ENCODE data around the gene LGALS1. TPM values are rescaled to one million over a fixed set of nuclear protein-coding genes. Genes with fewer than 3 reads are reported as not detected.

The LGALS1 gene
- total RNA-seq, 2 donors from 2014 or later = 83.3 to 222 TPM

GRCh38 chr22:37627545-37627944 lies 47.9 kb upstream of the LGALS1 start:
- intact Hi-C loops (cut with DNase I) = no loop called here
- Histone ChIP-seq H3K36me3 (no peaks in the 10 kb centered on the region), H3K27me3 (no peaks in the 10 kb centered on the region), H3K27ac (peak overlapping the region; percentile 70), H3K9ac (ENCODE audit: low read depth in 2 of 2, low read length in 2 of 2) (peak overlapping the region; percentile 45 to 78), H3K4me1 (peaks cover 30% of the 10 kb centered on the region), H3K9me3 (no peaks in the 10 kb centered on the region), H3K4me3 (no peak overlapping the region)
- DNase-seq = no peak
- no peak for TF ChIP-seq CTCF (IDR thresholded peaks at IDR 0.05)

- Histone ChIP-seq H3K36me3 (no peaks in the 10 kb centered on the region), H3K9ac (ENCODE audit: low read depth in 2 of 2, low read length in 2 of 2) (no peak overlapping the region), H3K4me1 (peaks cover 31% of the 10 kb centered on the region), H3K4me3 (no peak overlapping the region), H3K27me3 (no peaks in the 10 kb centered on the region), H3K27ac (no peak overlapping the region), H3K9me3 (no peaks in the 10 kb centered on the region)
- TF ChIP-seq CTCF (IDR thresholded peaks at IDR 0.05) = no peak
- intact Hi-C loops (cut with DNase I) = no loop called here
- no peak for DNase-seq
These were observed 46.6 kb upstream of the LGALS1 start for GRCh38 chr22:37628830-37629229.

- H3K27ac ChIP-seq = no peak overlapping the region
- no peaks in the 10 kb centered on the region for H3K27me3 ChIP-seq
- no peaks in the 10 kb centered on the region for H3K36me3 ChIP-seq
- H3K4me1 ChIP-seq = peaks cover 36% of the 10 kb centered on the region
- no peak for DNase-seq
- H3K9ac ChIP-seq (ENCODE audit: low read depth in 2 of 2, low read length in 2 of 2) = no peak overlapping the region
- no peak for TF ChIP-seq CTCF (IDR thresholded peaks at IDR 0.05)
- no peak overlapping the region for H3K4me3 ChIP-seq
- intact Hi-C loops (cut with DNase I) = no loop called here
- no peaks in the 10 kb centered on the region for H3K9me3 ChIP-seq
These were observed 45.5 kb upstream of the LGALS1 start for GRCh38 chr22:37629928-37630327.

DNA sequence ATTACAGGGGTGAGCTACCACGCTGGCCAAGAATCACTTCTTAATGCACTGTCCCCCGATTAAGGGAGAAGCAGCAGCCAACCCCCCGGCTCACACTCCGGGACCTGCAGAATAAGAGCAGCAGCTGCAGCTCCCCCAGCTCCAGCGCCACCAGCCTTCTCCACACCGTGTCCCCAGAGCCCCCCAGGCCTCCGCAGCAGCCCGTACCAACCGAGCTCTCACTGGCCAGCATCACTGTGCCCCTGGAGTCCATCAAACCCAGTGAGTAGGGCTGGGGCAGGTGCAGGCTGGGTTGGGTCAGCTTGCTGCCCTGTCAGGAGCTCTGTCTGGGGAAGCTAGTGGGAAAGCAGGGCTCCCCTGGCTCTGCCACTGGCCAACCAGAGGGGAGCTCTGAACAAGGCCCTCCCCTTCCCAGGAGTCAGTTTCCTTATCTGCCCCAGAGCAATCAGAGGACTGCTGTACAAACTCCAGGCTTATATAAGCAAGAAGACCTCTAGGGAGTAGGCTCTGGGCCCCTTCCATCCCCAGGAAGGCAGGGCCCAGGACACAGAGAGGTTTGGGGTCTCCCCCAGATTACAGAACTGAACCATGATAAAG lies 44.5 kb upstream of the LGALS1 start:
- H3K36me3 ChIP-seq = no peaks in the 10 kb centered on the region

GRCh38 chr22:37631448-37632173 lies 43.8 kb upstream of the LGALS1 start:
- no peaks in the 10 kb centered on the region for H3K27me3 ChIP-seq
- H3K27ac ChIP-seq = no peak overlapping the region
- peaks cover 29% of the 10 kb centered on the region for H3K4me1 ChIP-seq
- TF ChIP-seq CTCF (IDR thresholded peaks at IDR 0.05) = no peak
- DNase-seq = no peak
- peak overlapping the region in 1 of 2 donors; percentile 12 for H3K9ac ChIP-seq (ENCODE audit: low read depth in 2 of 2, low read length in 2 of 2)
- intact Hi-C loops (cut with DNase I) = no loop called here
- no peak overlapping the region for H3K4me3 ChIP-seq
- no peaks in the 10 kb centered on the region for H3K36me3 ChIP-seq
- no peaks in the 10 kb centered on the region for H3K9me3 ChIP-seq

More for the DNA sequence above, 44.5 kb upstream of the LGALS1 start:
- intact Hi-C loops (cut with DNase I) = no loop called here
- DNase-seq = no peak
- Histone ChIP-seq H3K4me1 (peaks cover 35% of the 10 kb centered on the region), H3K9ac (ENCODE audit: low read depth in 2 of 2, low read length in 2 of 2) (no peak overlapping the region), H3K4me3 (no peak overlapping the region), H3K9me3 (no peaks in the 10 kb centered on the region), H3K27ac (no peak overlapping the region), H3K27me3 (no peaks in the 10 kb centered on the region)
- TF ChIP-seq CTCF (IDR thresholded peaks at IDR 0.05) = no peak

All from colonic mucosa (tissue), 4 donors.